Endothelial cell of umbilical vein (primary cell): ENCODE measurements around the gene DDX54.

Source experiments
- EZH2 ChIP-seq: IDR thresholded peaks from 2 replicates; pipeline ENCODE4 v1.6.1; 2012; ENCODE audit warnings: borderline replicate concordance, low read depth, mild to moderate bottlenecking, moderate library complexity, low read length, inconsistent platforms; ENCODE audit not compliant: severe bottlenecking
- GATA2 ChIP-seq: IDR thresholded peaks from 2 replicates; pipeline ENCODE4 v1.7.0; 2011; ENCODE audit warnings: low read depth, mild to moderate bottlenecking, moderate library complexity, mixed read lengths, low read length; ENCODE audit not compliant: insufficient read length, insufficient read depth
- JUN ChIP-seq: IDR thresholded peaks from 2 replicates; pipeline ENCODE4 v1.6.1; 2011; ENCODE audit warnings: borderline replicate concordance, low read depth; ENCODE audit not compliant: insufficient read length, insufficient read depth
- MYC ChIP-seq: IDR thresholded peaks from one replicate; pipeline ENCODE4 v1.6.1; 2011; ENCODE audit warnings: mild to moderate bottlenecking, low read depth, low read length
- POLR2A ChIP-seq: IDR thresholded peaks from 2 replicates; pipeline ENCODE4 v1.6.1; 2012; ENCODE audit warnings: low read depth, mild to moderate bottlenecking, control low read depth, low read length
- POLR2AphosphoS5 ChIP-seq: IDR thresholded peaks from 2 replicates; pipeline ENCODE4 v1.6.1; 2012; ENCODE audit warnings: low read depth, mild to moderate bottlenecking, control low read depth, low read length, moderate library complexity; ENCODE audit not compliant: insufficient read depth
- TF ChIP-seq, protein P1 (sequence below), 2 donors: IDR thresholded peaks; 1 replicate in 1 of 2; 2 replicates in 1 of 2; pipeline ENCODE4 v1.5.1; 2011; ENCODE audit warnings: low read length in 2 of 2, mild to moderate bottlenecking in 2 of 2, moderate library complexity in 2 of 2, control low read depth in 1 of 2, inconsistent platforms in 1 of 2, low read depth in 1 of 2; ENCODE audit not compliant: insufficient read depth in 1 of 2; ENCODE audit errors: extremely low read depth in 1 of 2

DNA sequence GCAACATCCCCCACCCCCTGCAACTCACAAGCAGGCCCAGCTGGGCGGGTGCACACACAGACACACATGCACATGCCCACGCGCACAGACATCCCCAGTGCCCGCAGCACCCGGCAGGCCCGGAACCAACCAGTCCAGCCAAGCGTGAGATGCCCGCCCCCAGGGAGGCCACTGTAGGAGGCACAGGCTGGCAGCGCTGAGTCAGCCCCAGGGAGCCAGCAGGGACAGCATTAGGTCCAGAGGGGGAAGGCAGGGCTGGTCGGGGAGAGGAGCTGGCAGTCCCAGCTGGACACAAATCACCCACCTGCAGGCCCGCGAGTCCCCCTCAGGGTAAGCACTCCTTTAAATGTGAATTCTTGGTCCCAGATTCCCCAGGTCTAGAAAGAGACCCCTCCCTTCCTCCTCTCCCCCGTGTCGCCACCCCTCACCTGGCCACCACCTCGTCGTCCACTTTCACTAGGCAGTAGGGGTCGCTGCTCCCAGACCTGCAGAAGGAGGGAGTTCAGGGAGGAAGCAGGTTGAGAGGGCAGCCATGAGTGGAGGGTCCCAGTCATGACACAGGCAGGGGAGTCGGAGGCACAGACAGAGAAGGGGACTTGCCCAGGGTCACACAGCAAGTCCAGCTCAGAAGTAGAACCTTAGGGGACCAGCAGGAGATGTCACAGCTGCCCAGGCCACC is 54.7 kb downstream of the DDX54 start:
- no peak for TF ChIP-seq MYC
- TF ChIP-seq, protein P1, sequence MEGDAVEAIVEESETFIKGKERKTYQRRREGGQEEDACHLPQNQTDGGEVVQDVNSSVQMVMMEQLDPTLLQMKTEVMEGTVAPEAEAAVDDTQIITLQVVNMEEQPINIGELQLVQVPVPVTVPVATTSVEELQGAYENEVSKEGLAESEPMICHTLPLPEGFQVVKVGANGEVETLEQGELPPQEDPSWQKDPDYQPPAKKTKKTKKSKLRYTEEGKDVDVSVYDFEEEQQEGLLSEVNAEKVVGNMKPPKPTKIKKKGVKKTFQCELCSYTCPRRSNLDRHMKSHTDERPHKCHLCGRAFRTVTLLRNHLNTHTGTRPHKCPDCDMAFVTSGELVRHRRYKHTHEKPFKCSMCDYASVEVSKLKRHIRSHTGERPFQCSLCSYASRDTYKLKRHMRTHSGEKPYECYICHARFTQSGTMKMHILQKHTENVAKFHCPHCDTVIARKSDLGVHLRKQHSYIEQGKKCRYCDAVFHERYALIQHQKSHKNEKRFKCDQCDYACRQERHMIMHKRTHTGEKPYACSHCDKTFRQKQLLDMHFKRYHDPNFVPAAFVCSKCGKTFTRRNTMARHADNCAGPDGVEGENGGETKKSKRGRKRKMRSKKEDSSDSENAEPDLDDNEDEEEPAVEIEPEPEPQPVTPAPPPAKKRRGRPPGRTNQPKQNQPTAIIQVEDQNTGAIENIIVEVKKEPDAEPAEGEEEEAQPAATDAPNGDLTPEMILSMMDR (IDR thresholded peaks at IDR 0.05; ENCODE audit: extremely low read depth in 1 of 2, insufficient read depth in 1 of 2, low read depth in 1 of 2, low read length in 2 of 2), result no peak
- no peak for TF ChIP-seq POLR2A
- no peak for TF ChIP-seq EZH2
- TF ChIP-seq JUN, result no peak
- TF ChIP-seq POLR2AphosphoS5, result no peak
- no peak for TF ChIP-seq GATA2
